Transverse colon (tissue), 4 donors: ENCODE data around the gene UNC13B.

Experiments used
- EP300 ChIP-seq: sonication (generic); formaldehyde crosslinking; IDR thresholded peaks from one replicate; pipeline ENCODE4 v1.6.1; 2017; ENCODE audit warnings: antibody characterized with exemption, low read depth
- POLR2AphosphoS5 ChIP-seq, 3 donors: sonication (generic); formaldehyde crosslinking; IDR thresholded peaks; one replicate each; pipeline ENCODE4 v1.6.1; 2016; ENCODE audit warnings: antibody characterized with exemption in 3 of 3
- TF ChIP-seq, protein P1 (sequence below), 5 experiments: fragments of 200-600 bp in 3 of 5; fragments of 450-650 bp in 2 of 5; sonication (generic) in 3 of 5; IDR thresholded peaks; 1 replicate in 2 of 5; 2 replicates in 3 of 5; pipeline ENCODE4 v1.5.1; 2016 to 2017; ENCODE audit warnings: antibody characterized with exemption in 5 of 5, inconsistent platforms in 3 of 5, mild to moderate bottlenecking in 2 of 5, moderate library complexity in 1 of 5

DNA sequence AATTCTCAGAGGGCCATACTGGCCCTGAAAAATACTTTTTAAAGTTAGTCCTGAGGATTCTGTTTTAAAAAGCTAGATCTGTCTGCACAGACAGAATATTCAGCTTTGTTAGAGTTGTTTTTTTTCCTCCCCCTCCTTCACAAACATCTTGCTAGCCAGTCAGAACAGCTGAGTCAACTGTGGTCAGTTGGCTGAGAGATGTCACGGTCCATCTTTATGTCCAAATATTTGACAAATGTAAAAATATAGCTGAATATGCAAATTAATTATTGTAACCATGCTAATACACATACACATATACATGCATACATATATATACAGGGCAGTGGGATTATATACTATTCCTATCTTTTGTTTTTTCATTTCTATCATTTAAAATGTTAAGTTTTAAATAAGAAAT lies 33.9 kb downstream of the UNC13B start:
- no peak for TF ChIP-seq EP300
- TF ChIP-seq, protein P1, sequence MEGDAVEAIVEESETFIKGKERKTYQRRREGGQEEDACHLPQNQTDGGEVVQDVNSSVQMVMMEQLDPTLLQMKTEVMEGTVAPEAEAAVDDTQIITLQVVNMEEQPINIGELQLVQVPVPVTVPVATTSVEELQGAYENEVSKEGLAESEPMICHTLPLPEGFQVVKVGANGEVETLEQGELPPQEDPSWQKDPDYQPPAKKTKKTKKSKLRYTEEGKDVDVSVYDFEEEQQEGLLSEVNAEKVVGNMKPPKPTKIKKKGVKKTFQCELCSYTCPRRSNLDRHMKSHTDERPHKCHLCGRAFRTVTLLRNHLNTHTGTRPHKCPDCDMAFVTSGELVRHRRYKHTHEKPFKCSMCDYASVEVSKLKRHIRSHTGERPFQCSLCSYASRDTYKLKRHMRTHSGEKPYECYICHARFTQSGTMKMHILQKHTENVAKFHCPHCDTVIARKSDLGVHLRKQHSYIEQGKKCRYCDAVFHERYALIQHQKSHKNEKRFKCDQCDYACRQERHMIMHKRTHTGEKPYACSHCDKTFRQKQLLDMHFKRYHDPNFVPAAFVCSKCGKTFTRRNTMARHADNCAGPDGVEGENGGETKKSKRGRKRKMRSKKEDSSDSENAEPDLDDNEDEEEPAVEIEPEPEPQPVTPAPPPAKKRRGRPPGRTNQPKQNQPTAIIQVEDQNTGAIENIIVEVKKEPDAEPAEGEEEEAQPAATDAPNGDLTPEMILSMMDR (IDR thresholded peaks at IDR 0.05) = no peak
- TF ChIP-seq POLR2AphosphoS5 (IDR thresholded peaks at IDR 0.05) = no peak
